ENCODE results near the gene NR1H2.

NR1H2 gene

GRCh38 chr19:50418176-50419021, 42.1 kb downstream of the NR1H2 start, which contains the start of gene SPIB:
TSS of gene SPIB (plus strand) at chr19:50418938. CDS start at chr19:50418963, 25 bp downstream.
- no peak within 1 kb of the TSS for H3K27ac ChIP-seq (replicated peaks)
- no peak for DNase-seq (ENCODE audit: low read depth in 1 of 2, low spot score in 1 of 2)
- no peak for TF ChIP-seq REST (IDR thresholded peaks at IDR 0.05; ENCODE audit: insufficient replicate concordance, low read depth)
- no peak for TF ChIP-seq POLR2AphosphoS5 (IDR thresholded peaks at IDR 0.05; ENCODE audit: low read depth)
- TF ChIP-seq SPI1 (IDR thresholded peaks at IDR 0.05; ENCODE audit: borderline replicate concordance, low read depth) = no peak
- TF ChIP-seq CTCF (IDR thresholded peaks at IDR 0.05; ENCODE audit: insufficient read depth, low read length) = no peak
- TF ChIP-seq GABPA (IDR thresholded peaks at IDR 0.05; ENCODE audit: low read depth) = no peak
- H3K27me3 ChIP-seq (ENCODE audit: insufficient read depth, poor library complexity, severe bottlenecking) = no peaks in the 10 kb centered on the region
- no peak within 1 kb of the TSS for H3K4me3 ChIP-seq (replicated peaks; ENCODE audit: insufficient read depth, low read length)

GRCh38 chr19:50419022-50419579, 42.8 kb downstream of the NR1H2 start:
- TF ChIP-seq GABPA (IDR thresholded peaks at IDR 0.05; ENCODE audit: low read depth) (no peak), SPI1 (IDR thresholded peaks at IDR 0.05; ENCODE audit: borderline replicate concordance, low read depth) (no peak), REST (IDR thresholded peaks at IDR 0.05; ENCODE audit: insufficient replicate concordance, low read depth) (no peak), POLR2AphosphoS5 (IDR thresholded peaks at IDR 0.05; ENCODE audit: low read depth) (no peak), CTCF (IDR thresholded peaks at IDR 0.05; ENCODE audit: insufficient read depth, low read length) (no peak)
- H3K4me3 ChIP-seq (replicated peaks; ENCODE audit: insufficient read depth, low read length) = no peak overlapping the region
- no peak for DNase-seq (ENCODE audit: low read depth in 1 of 2, low spot score in 1 of 2)
- H3K27ac ChIP-seq (replicated peaks) = no peak overlapping the region
- no peaks in the 10 kb centered on the region for H3K27me3 ChIP-seq (ENCODE audit: insufficient read depth, poor library complexity, severe bottlenecking)

- Histone ChIP-seq H3K4me3 (replicated peaks; ENCODE audit: insufficient read depth, low read length) (no peak overlapping the region), H3K27me3 (ENCODE audit: insufficient read depth, poor library complexity, severe bottlenecking) (no peaks in the 10 kb centered on the region), H3K27ac (replicated peaks) (no peak overlapping the region)
- DNase-seq (ENCODE audit: low read depth in 1 of 2, low spot score in 1 of 2) = no peak
- TF ChIP-seq POLR2AphosphoS5 (IDR thresholded peaks at IDR 0.05; ENCODE audit: low read depth) = no peak
- TF ChIP-seq CTCF (IDR thresholded peaks at IDR 0.05; ENCODE audit: insufficient read depth, low read length) = no peak
- no peak for TF ChIP-seq REST (IDR thresholded peaks at IDR 0.05; ENCODE audit: insufficient replicate concordance, low read depth)
- no peak for TF ChIP-seq SPI1 (IDR thresholded peaks at IDR 0.05; ENCODE audit: borderline replicate concordance, low read depth)
- no peak for TF ChIP-seq GABPA (IDR thresholded peaks at IDR 0.05; ENCODE audit: low read depth)
These were observed 43.4 kb downstream of the NR1H2 start for GRCh38 chr19:50419580-50420035.

Data from HL-60 (cell line).